Measurements from ENCODE around the gene SRGAP3.

- TF ChIP-seq CTCF (IDR thresholded peaks at IDR 0.05) (no peak), POLR2A (IDR thresholded peaks at IDR 0.05) (no peak)
Measured at GRCh38 chr3:9183811-9184460, 65.5 kb downstream of the SRGAP3 start.

All from uterus (tissue), 2 donors.